ENCODE measurements around the gene DAG1. TPM values are rescaled to one million over a fixed set of nuclear protein-coding genes. Genes with fewer than 3 reads are reported as not detected.

DAG1 gene
- total and polyA plus RNA-seq, 2 experiments from 2014 or later = 29.9 to 152 TPM

DNA sequence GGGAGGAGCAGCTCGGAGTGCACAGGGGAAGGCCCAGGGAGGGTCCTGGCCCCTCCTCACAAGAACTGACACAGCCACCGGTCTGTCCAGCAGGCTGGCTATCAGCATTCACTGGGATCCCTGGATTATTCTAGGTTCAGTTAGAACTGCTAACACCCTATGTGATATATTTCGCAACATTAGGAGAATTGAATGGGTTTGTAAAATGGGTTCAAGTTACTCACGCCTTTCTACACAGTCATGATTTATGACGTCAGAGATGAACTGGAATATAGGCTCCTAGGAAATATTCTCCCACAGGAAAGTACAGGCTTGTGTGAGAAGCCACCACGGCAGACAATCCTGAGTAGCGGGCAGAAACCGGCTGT lies 83.2 kb downstream of the DAG1 start:
- H3K27ac Mint-ChIP-seq = no peak overlapping the region
- peak; percentile 75 for TF ChIP-seq CREB1 (CRISPR knock-in tag; IDR thresholded peaks at IDR 0.05; ENCODE audit: low read depth)
- no peak for TF ChIP-seq NANOG (IDR thresholded peaks at IDR 0.05; ENCODE audit: borderline replicate concordance)

GRCh38 chr3:49553692-49554632 lies 83.9 kb downstream of the DAG1 start, which contains the start of gene BSN:
TSS of gene BSN (plus strand) at chr3:49554477. CDS start at chr3:49554603, 126 bp downstream.
- no peaks in the 10 kb centered on the region; the same call in 2 of the 3 replicates for H3K9me3 Mint-ChIP-seq

More for the DNA sequence above, 83.2 kb downstream of the DAG1 start:
- H3K4me1 Mint-ChIP-seq = peaks cover 16% of the 10 kb centered on the region; the same call in 2 of the 3 replicates
- Histone ChIP-seq H3K79me2 (replicated peaks; ENCODE audit: insufficient read depth) (no peaks in the 10 kb centered on the region), H3F3A (replicated peaks; ENCODE audit: low read depth) (peaks cover 16% of the 10 kb centered on the region; the same call in 1 of the 2 replicates), H3K4me1 (ENCODE audit: insufficient read depth) (peaks cover 10% of the 10 kb centered on the region), H3K4me3 (peak overlapping the region; percentile 97), H3K27me3 (ENCODE audit: insufficient read depth) (peaks cover 13% of the 10 kb centered on the region), H2AFZ (peak overlapping the region; percentile 100), H3K36me3 (ENCODE audit: insufficient read depth) (no peaks in the 10 kb centered on the region), H3K27ac (ENCODE audit: low read depth) (no peak overlapping the region), H3K4me2 (peak overlapping the region; percentile 99), H3K9me2 (ENCODE audit: insufficient read depth) (no peaks in the 10 kb centered on the region), H4K20me1 (replicated peaks; ENCODE audit: insufficient read depth) (no peaks in the 10 kb centered on the region)
- no peaks in the 10 kb centered on the region; the same call in 2 of the 3 replicates for H3K36me3 Mint-ChIP-seq (ENCODE audit: low read depth)
- ATAC-seq = no peak
- H3K9me3 Mint-ChIP-seq = no peaks in the 10 kb centered on the region
- peak overlapping the region; percentile 99 for H3K4me3 Mint-ChIP-seq
- no peak for DNase-seq (ENCODE audit: low spot score)
- H3K27me3 Mint-ChIP-seq (ENCODE audit: insufficient read depth, low read depth, poor library complexity) = peaks cover 17% of the 10 kb centered on the region

More at GRCh38 chr3:49553692-49554632, 83.9 kb downstream of the DAG1 start, which contains the start of gene BSN:
- peak within 1 kb of the TSS; percentile 97 for H3K4me3 ChIP-seq
- H3K27me3 Mint-ChIP-seq (ENCODE audit: insufficient read depth, low read depth, poor library complexity) = peaks cover 17% of the 10 kb centered on the region
- H3K27ac Mint-ChIP-seq = peak within 1 kb of the TSS; percentile 94
- peaks cover 16% of the 10 kb centered on the region; the same call in 2 of the 3 replicates for H3K4me1 Mint-ChIP-seq
- H3K27ac ChIP-seq (ENCODE audit: low read depth) = peak within 1 kb of the TSS; percentile 84; the same call in 1 of the 2 replicates
- H4K20me1 ChIP-seq (replicated peaks; ENCODE audit: insufficient read depth) = no peaks in the 10 kb centered on the region
- peaks cover 16% of the 10 kb centered on the region; the same call in 1 of the 2 replicates for H3F3A ChIP-seq (replicated peaks; ENCODE audit: low read depth)
- ATAC-seq (peak; percentile 74), DNase-seq (ENCODE audit: low spot score) (peak; percentile 94)
- TF ChIP-seq ETS1 (IDR thresholded peaks at IDR 0.05) = no peak
- peak; percentile 67 for TF ChIP-seq POLR2AphosphoS5 (IDR thresholded peaks at IDR 0.05; ENCODE audit: low read depth)
- peak; percentile 66 for TF ChIP-seq CREB1 (CRISPR knock-in tag; IDR thresholded peaks at IDR 0.05; ENCODE audit: low read depth)
- peak within 1 kb of the TSS; percentile 99 for H3K4me2 ChIP-seq
- no peaks in the 10 kb centered on the region; the same call in 2 of the 3 replicates for H3K36me3 Mint-ChIP-seq (ENCODE audit: low read depth)
- H3K4me1 ChIP-seq (ENCODE audit: insufficient read depth) = peaks cover 10% of the 10 kb centered on the region
- peak within 1 kb of the TSS; percentile 99 for H3K4me3 Mint-ChIP-seq
- peak within 1 kb of the TSS; percentile 100 for H2AFZ ChIP-seq
- no peaks in the 10 kb centered on the region for H3K79me2 ChIP-seq (replicated peaks; ENCODE audit: insufficient read depth)
- H3K27me3 ChIP-seq (ENCODE audit: insufficient read depth) = peaks cover 13% of the 10 kb centered on the region
- no peaks in the 10 kb centered on the region for H3K36me3 ChIP-seq (ENCODE audit: insufficient read depth)
- H3K9me2 ChIP-seq (ENCODE audit: insufficient read depth) = no peaks in the 10 kb centered on the region
